Measurements from ENCODE around the gene NUS1. TPM values are rescaled to one million over a fixed set of nuclear protein-coding genes. Genes with fewer than 3 reads are reported as not detected.

The NUS1 gene
- 24.7 and 25.5 TPM in 2 replicates for polyA plus RNA-seq (2011; rRNA removed)
- 6.5 and 7.5 TPM in 2 replicates for polyA plus RNA-seq (2012; cell fraction: cytosol; rRNA removed)
- 2.6 and 3.8 TPM in 2 replicates for polyA plus RNA-seq (2012; cell fraction: nucleus; rRNA removed)
- polyA plus RNA-seq (2017; fragmentation: RNase III; extraction: RNeasy Plus Mini Kit Qiagen cat#74134 plus additional on column Dnase treatment) = 22.5 to 23.0 TPM (median 22.7 TPM) in 3 replicates
- 5.7 and 7.4 TPM in 2 replicates for polyA minus RNA-seq (2011; rRNA and poly(A)+ RNA removed)

DNA sequence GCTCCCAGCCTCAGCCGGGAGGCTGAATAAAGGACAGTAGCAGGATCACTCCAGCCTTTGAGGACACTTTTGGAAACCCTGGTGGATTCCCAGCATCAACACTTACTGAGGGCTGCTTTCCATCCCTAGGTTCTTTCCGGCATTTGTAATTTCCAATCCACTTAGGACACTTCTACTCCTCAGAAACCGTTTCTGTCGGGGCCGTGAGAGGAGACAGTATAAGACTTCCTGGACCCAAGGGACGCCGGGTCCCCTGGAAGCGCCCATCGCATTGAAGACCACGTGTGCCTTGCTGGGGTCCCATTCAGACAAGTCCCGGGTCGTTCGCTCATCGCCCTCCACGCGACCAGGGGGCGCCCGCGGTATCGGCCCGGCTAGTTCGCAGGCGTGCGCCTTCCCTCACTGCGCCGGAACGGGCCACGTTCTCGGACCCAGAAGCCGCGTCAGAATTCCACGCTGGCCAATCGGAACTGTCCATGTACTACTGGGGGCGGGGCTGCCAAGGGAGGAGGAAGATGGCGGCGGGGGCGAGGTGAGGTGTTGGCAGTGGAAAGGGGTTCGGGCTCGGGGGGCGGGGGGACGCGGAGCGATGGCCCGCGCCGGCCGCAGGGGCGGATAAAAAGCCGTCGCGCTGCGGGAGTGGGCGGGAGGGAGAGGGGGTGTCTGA, at the start of gene NUS1:
NUS1 (plus strand) TSS at position 479 of the 667 bp plus-strand sequence. CDS start 202 bp downstream, outside the sequence.
- peak within 1 kb of the TSS; percentile 80 for H3K4me2 ChIP-seq
- 0% methylated on average over 5 of the region's 53 CpGs for WGBS (ENCODE audit: missing lambda C conversion rate)
- H3K4me1 ChIP-seq = peaks cover 11% of the 10 kb centered on the region; the same call in 2 of the 3 replicates
- POLR2A ChIA-PET = no interaction called here
- H3K4me3 ChIP-seq = peak within 1 kb of the TSS; percentile 59
- TF ChIP-seq, protein P1, sequence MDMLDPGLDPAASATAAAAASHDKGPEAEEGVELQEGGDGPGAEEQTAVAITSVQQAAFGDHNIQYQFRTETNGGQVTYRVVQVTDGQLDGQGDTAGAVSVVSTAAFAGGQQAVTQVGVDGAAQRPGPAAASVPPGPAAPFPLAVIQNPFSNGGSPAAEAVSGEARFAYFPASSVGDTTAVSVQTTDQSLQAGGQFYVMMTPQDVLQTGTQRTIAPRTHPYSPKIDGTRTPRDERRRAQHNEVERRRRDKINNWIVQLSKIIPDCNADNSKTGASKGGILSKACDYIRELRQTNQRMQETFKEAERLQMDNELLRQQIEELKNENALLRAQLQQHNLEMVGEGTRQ (IDR thresholded peaks at IDR 0.05) = peak; percentile 77
- TF ChIP-seq MYC (IDR thresholded peaks at IDR 0.05; ENCODE audit: borderline replicate concordance, low read length) = peak; percentile 82; the same call in 1 of the 2 replicates
- TF ChIP-seq JUN (IDR thresholded peaks at IDR 0.05) = peak in 1 of 2 experiments; percentile 53; a peak in 1 of 5 replicates
- TF ChIP-seq RFX5 (IDR thresholded peaks at IDR 0.05) = 0 out of 2 replicates have a peak, but pooled peaks have one; percentile 49
- TF ChIP-seq, protein P2, sequence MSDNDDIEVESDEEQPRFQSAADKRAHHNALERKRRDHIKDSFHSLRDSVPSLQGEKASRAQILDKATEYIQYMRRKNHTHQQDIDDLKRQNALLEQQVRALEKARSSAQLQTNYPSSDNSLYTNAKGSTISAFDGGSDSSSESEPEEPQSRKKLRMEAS (IDR thresholded peaks at IDR 0.05) = peak; percentile 93
- no peak for TF ChIP-seq JUNB (IDR thresholded peaks at IDR 0.05)
- no peak for TF ChIP-seq TFCP2L1 (CRISPR knock-in tag; IDR thresholded peaks at IDR 0.05)
- no peak for TF ChIP-seq FOSL2 (IDR thresholded peaks at IDR 0.05)
- peak; percentile 20; the same call in 1 of the 2 replicates for TF ChIP-seq FOSL2 (CRISPR knock-in tag; IDR thresholded peaks at IDR 0.05)
- TF ChIP-seq POLR2A (IDR thresholded peaks at IDR 0.05; ENCODE audit: low read length) = 0 out of 2 replicates have a peak, but pooled peaks have one; percentile 17
- TF ChIP-seq SMC3 (IDR thresholded peaks at IDR 0.05) = peak; percentile 36; the same call in 2 of the 3 replicates
- peak; percentile 61 for TF ChIP-seq CTCF (IDR thresholded peaks at IDR 0.05)
- peak within 1 kb of the TSS; percentile 80 to 88 for H3K27ac ChIP-seq
- FAIRE-seq = no peak
- no peaks in the 10 kb centered on the region for H3K9me3 ChIP-seq
- peak; percentile 91 to 94 for DNase-seq (ENCODE audit: low read depth in 1 of 2, low spot score in 1 of 2)
- CTCF ChIA-PET = no interaction called here
- peak; percentile 98 to 99 for ATAC-seq

DNA sequence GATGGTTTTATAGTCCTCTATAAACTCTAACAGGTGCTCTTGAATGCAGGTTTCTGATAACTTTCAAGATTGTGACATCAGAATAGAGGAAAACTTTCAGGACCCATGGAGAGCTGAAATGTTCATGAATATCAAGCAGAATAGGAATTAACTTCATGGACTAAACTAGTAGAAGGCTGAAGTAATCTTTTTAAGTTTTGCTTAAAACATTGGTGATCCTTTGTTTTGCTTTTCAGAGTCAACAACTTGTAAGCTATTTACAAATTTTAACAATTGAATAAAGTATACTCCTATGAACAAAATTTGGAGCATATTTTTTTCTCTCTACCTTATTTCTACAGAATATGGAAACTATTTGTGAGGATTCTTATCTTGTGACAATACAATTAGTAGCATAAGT, 47.7 kb upstream of the NUS1 start:
- H3K9me3 ChIP-seq = peaks cover 17% of the 10 kb centered on the region; the same call in 1 of the 3 replicates
- FAIRE-seq (no peak), DNase-seq (ENCODE audit: low read depth in 1 of 2, low spot score in 1 of 2) (no peak), ATAC-seq (no peak)
- TF ChIP-seq NFE2L2 (conservative IDR thresholded peaks at IDR 0.05; ENCODE audit: low read length) (no peak), ZNF302 (CRISPR knock-in tag; IDR thresholded peaks at IDR 0.05) (no peak), ZC3H11A (IDR thresholded peaks at IDR 0.05) (no peak), RAD21 (conservative IDR thresholded peaks at IDR 0.05 in 1 of 2, IDR thresholded peaks at IDR 0.05 in 1 of 2) (no peak), CHD4 (IDR thresholded peaks at IDR 0.05; ENCODE audit: borderline replicate concordance) (no peak), BCL3 (IDR thresholded peaks at IDR 0.05) (no peak), CBX8 (IDR thresholded peaks at IDR 0.05) (no peak)
- TF ChIP-seq, protein P1 (IDR thresholded peaks at IDR 0.05) = no peak
- ChIA-PET CTCF (no interaction called here), POLR2A (no interaction called here)
- H3K27ac ChIP-seq = no peak overlapping the region
- H3K4me3 ChIP-seq = no peak overlapping the region
- no peaks in the 10 kb centered on the region for H3K4me1 ChIP-seq
- H3K4me2 ChIP-seq = no peak overlapping the region
